Testis (tissue), 3 donors: ENCODE measurements around the gene PARL. TPM values are rescaled to one million over a fixed set of nuclear protein-coding genes. Genes with fewer than 3 reads are reported as not detected.

Experiments used
- DNase-seq: peaks from one replicate; pipeline ENCODE4 v3.0.0-alpha.2; 2019
- H3K27ac ChIP-seq, 2 donors: fragments of 200-600 bp; sonication (generic); one replicate each; pipeline ENCODE4 v1.5.1; 2019
- H3K27me3 ChIP-seq: fragments of 200-600 bp; sonication (generic); one replicate; pipeline ENCODE4 v1.5.1; 2019
- H3K36me3 ChIP-seq: fragments of 200-600 bp; sonication (generic); one replicate; pipeline ENCODE4 v1.5.1; 2017; ENCODE audit warnings: low read depth; ENCODE audit errors: missing control alignments
- H3K4me1 ChIP-seq: fragments of 200-600 bp; sonication (generic); one replicate; pipeline ENCODE4 v1.5.1; 2019
- H3K4me3 ChIP-seq, 2 donors: fragments of 200-600 bp; sonication (generic); one replicate each; pipeline ENCODE4 v1.5.1; 2017 to 2019
- H3K9me3 ChIP-seq: fragments of 200-600 bp; sonication (generic); one replicate; pipeline ENCODE4 v1.5.1; 2017
- POLR2A ChIP-seq: fragments of 450-650 bp; IDR thresholded peaks from one replicate; pipeline ENCODE4 v1.6.1; 2017; ENCODE audit warnings: antibody characterized with exemption, mild to moderate bottlenecking, moderate library complexity
- WGBS, 2 donors: methylation state at CpG; one replicate each; pipeline ENCODE4 v1.1.5; 2018; 5-methylcytosine and 5-hydroxymethylcytosine counted together
- intact Hi-C: fragments of 100-400 bp; cut with DNase I; formaldehyde crosslinking; loops from one replicate; pipeline ENCODE4 v1.15.1; 2023; ENCODE audit warnings: low total_unique reads
- polyA plus RNA-seq: library from polyadenylated mRNA; stranded (reverse); fragments of 350-450 nt; fragmentation: Illumina TruSeq; extraction: RNeasy Lipid Tissue Mini Kit (QIAGEN cat#74804); gene quantifications from one replicate; pipeline ENCODE4 v1.2.3, GENCODE V29; 2014; ENCODE audit warnings: low read depth, low replicate concordance; ENCODE audit not compliant: insufficient read depth
- total RNA-seq, 2 donors: library from RNA; depleted of rRNA; stranded (reverse); fragments of >200 nt; gene quantifications; one replicate each; pipeline ENCODE4 v1.2.3, GENCODE V29; 2016
- TF ChIP-seq, protein P1 (sequence below), 3 experiments: fragments of 450-650 bp in 2 of 3; fragments of 200-600 bp in 1 of 3; sonication (generic) in 1 of 3; IDR thresholded peaks; one replicate each; pipeline ENCODE4 v1.5.1; 2016 to 2019; ENCODE audit warnings: antibody characterized with exemption in 3 of 3, mild to moderate bottlenecking in 2 of 3, moderate library complexity in 1 of 3

Gene PARL
- total and polyA plus RNA-seq, 3 donors from 2014 or later: 55.5 to 64.2 (median 57.6) TPM

DNA sequence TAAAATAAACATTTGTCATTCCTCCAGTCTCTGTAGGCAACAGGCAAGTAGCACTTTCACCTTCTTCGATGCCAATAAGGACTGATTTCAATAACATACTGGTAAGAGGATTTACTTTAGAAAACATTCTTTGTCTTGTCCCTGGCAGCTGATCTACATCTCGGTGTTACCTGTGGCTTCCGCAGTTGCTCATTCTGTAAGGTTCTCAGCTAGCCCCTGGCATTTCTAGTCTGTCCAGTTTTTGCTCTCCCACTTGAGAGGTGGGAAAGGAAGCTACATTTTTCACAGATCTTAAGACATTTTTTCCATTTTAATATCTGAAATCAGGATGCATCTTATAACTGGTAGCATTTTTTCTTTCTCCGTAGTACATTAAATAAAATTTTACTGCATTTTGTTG, 39.6 kb downstream of the PARL start:
- no peak for TF ChIP-seq POLR2A
- TF ChIP-seq, protein P1, sequence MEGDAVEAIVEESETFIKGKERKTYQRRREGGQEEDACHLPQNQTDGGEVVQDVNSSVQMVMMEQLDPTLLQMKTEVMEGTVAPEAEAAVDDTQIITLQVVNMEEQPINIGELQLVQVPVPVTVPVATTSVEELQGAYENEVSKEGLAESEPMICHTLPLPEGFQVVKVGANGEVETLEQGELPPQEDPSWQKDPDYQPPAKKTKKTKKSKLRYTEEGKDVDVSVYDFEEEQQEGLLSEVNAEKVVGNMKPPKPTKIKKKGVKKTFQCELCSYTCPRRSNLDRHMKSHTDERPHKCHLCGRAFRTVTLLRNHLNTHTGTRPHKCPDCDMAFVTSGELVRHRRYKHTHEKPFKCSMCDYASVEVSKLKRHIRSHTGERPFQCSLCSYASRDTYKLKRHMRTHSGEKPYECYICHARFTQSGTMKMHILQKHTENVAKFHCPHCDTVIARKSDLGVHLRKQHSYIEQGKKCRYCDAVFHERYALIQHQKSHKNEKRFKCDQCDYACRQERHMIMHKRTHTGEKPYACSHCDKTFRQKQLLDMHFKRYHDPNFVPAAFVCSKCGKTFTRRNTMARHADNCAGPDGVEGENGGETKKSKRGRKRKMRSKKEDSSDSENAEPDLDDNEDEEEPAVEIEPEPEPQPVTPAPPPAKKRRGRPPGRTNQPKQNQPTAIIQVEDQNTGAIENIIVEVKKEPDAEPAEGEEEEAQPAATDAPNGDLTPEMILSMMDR (IDR thresholded peaks at IDR 0.05): no peak
- Histone ChIP-seq H3K27me3 (no peaks in the 10 kb centered on the region), H3K27ac (no peak overlapping the region), H3K4me3 (no peak overlapping the region), H3K36me3 (no peaks in the 10 kb centered on the region), H3K9me3 (no peaks in the 10 kb centered on the region), H3K4me1 (no peaks in the 10 kb centered on the region)
- no peak for DNase-seq
- intact Hi-C loops: no loop called here
- WGBS, 2 donors: 89 to 94% methylated on average over 4 of the region's 4 CpGs

DNA sequence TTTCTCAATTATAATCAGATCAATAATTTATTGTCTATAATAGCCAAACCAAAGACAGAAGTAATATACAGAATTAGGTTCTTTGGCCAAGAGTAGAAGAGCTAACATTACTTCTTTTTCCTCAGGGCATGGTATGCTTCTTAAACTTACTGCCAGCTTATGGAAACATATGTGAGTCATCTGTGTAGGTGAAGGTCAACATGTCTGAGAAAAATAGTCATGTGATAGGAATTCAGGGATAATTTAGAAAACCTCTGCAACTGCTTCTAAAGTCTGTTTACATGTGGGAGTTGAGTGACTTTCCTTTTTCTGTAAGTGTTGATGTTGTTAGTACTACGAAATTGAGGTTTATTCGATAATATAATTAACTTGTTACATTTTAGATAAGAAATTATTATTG, 40.1 kb downstream of the PARL start:
- no peaks in the 10 kb centered on the region for H3K4me1 ChIP-seq
- WGBS, 2 donors: 71 to 74% methylated on average over 2 of the region's 2 CpGs
- no peak for DNase-seq
- H3K27ac ChIP-seq: no peak overlapping the region
- H3K36me3 ChIP-seq: no peaks in the 10 kb centered on the region
- H3K9me3 ChIP-seq: no peaks in the 10 kb centered on the region
- no peak for TF ChIP-seq POLR2A
- TF ChIP-seq, protein P1 (IDR thresholded peaks at IDR 0.05): no peak
- H3K4me3 ChIP-seq: no peak overlapping the region
- H3K27me3 ChIP-seq: no peaks in the 10 kb centered on the region
- intact Hi-C loops: no loop called here

DNA sequence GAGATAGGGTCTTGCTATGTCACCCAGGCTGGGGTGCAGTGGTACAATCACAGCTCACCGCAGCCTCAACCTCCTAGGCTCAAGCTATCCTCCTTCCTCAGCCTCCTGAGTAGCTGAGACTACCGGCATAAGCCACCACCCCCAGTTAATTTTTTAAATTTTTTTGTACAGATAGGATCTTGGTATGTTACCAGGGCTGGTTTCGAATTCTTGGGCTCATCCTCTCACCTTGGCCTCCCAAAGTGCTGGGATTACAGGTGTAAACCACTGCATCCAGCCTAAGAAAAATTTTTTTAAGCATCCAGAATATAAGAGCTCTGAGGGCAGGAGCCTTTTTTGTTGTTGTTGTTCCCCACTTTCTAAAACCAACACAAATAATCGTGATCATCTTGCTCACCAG, 44.9 kb downstream of the PARL start:
- Histone ChIP-seq H3K36me3 (no peaks in the 10 kb centered on the region), H3K27ac (no peak overlapping the region), H3K9me3 (no peaks in the 10 kb centered on the region), H3K4me3 (no peak overlapping the region), H3K4me1 (no peaks in the 10 kb centered on the region), H3K27me3 (no peaks in the 10 kb centered on the region)
- TF ChIP-seq POLR2A: no peak
- TF ChIP-seq, protein P1 (IDR thresholded peaks at IDR 0.05): no peak
- WGBS, 2 donors: 94 to 97% methylated on average over 4 of the region's 4 CpGs
- intact Hi-C loops: no loop called here
- no peak for DNase-seq

DNA sequence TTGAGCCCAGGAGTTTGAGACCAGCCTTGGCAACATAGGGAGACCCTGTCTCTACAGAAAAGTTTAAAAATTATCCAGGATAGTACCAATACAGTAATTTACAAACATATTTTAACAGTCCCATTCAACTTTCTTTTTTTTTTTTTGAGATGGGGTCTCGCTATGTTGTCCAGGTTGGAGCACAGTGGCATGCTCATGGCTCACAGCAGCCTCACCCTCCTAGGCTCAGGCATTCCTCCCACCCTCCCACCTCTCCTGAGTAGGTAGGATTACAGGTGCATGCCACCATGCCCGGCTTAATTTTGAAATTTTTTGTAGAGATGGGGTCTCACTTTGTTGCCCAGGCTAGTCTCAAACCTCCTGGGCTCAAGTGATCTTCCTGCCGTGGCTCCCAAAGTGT, 46.8 kb downstream of the PARL start:
- WGBS, 2 donors: 94 to 100% methylated on average over 3 of the region's 3 CpGs
- H3K36me3 ChIP-seq: no peaks in the 10 kb centered on the region
- intact Hi-C loops: no loop called here

DNA sequence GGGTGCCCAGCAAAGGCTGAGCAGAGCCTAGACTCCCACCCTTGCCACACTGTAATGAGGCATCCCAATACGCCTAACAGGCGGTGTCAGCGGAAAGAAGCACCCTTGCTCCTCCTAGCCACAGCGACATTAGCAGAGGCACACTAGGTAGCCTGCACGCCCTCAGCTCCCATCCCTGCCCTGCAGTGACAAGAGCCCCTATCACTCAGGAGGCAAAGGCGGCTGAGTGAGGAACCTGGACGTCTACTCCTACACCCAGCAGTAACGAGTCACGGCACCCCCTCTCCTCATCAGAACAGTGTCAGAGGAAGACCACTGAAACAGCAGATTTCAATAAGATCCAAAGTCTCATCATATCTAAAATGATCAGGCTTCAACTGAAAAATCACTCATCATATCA, 47.3 kb downstream of the PARL start:
- Histone ChIP-seq H3K9me3 (no peaks in the 10 kb centered on the region), H3K27me3 (no peaks in the 10 kb centered on the region), H3K36me3 (no peaks in the 10 kb centered on the region), H3K27ac (no peak overlapping the region), H3K4me1 (no peaks in the 10 kb centered on the region), H3K4me3 (no peak overlapping the region)
- WGBS, 2 donors: 81 to 90% methylated on average over 6 to 9 of the region's 9 CpGs
- no peak for TF ChIP-seq POLR2A
- TF ChIP-seq, protein P1 (IDR thresholded peaks at IDR 0.05): no peak
- no peak for DNase-seq
- intact Hi-C loops: no loop called here

More for the DNA sequence above, 46.8 kb downstream of the PARL start:
- Histone ChIP-seq H3K9me3 (no peaks in the 10 kb centered on the region), H3K27ac (no peak overlapping the region), H3K4me3 (no peak overlapping the region), H3K27me3 (no peaks in the 10 kb centered on the region), H3K4me1 (no peaks in the 10 kb centered on the region)
- DNase-seq: no peak
- TF ChIP-seq POLR2A: no peak
- TF ChIP-seq, protein P1 (IDR thresholded peaks at IDR 0.05): no peak
